GM21381 (cell line): ENCODE data around the gene OR52W1.

ENCODE experiments used
- ATAC-seq: cut with Tn5 transposase; IDR thresholded peaks from one replicate; pipeline ENCODE4 v1.9.1; 2021; ENCODE audit warnings: mild to moderate bottlenecking, moderate library complexity; ENCODE audit not compliant: unreplicated experiment

Gene OR52W1, protein sequence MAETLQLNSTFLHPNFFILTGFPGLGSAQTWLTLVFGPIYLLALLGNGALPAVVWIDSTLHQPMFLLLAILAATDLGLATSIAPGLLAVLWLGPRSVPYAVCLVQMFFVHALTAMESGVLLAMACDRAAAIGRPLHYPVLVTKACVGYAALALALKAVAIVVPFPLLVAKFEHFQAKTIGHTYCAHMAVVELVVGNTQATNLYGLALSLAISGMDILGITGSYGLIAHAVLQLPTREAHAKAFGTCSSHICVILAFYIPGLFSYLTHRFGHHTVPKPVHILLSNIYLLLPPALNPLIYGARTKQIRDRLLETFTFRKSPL

DNA sequence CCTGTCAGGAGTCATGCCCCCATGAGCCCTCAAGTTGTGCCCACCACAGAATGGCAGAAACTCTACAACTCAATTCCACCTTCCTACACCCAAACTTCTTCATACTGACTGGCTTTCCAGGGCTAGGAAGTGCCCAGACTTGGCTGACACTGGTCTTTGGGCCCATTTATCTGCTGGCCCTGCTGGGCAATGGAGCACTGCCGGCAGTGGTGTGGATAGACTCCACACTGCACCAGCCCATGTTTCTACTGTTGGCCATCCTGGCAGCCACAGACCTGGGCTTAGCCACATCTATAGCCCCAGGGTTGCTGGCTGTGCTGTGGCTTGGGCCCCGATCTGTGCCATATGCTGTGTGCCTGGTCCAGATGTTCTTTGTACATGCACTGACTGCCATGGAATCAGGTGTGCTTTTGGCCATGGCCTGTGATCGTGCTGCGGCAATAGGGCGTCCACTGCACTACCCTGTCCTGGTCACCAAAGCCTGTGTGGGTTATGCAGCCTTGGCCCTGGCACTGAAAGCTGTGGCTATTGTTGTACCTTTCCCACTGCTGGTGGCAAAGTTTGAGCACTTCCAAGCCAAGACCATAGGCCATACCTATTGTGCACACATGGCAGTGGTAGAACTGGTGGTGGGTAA lies at the start of gene OR52W1:
OR52W1 (plus strand) TSS at position 51 of the 637 bp plus-strand sequence; CDS start at position 51, 0 bp downstream.
- ATAC-seq, result no peak

DNA sequence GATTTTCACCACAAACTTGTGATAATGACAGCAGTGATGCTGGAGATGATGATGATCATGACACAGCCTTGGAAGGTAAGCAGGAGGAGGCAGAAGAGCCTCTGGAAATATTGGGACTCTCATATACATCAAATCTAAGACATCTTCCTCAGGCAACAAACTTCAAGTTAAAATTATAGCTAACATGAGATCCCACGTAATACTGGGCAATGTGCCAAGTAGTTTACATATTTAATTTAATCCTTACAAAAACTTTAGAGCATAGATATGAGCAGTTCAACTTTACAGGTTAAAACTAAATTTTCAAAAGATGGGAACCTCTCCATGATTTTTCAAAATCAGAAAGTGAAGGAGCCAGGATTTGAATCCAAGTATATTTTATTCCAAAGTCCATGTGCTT lies 47.9 kb upstream of the OR52W1 start:
- ATAC-seq, result no peak

DNA sequence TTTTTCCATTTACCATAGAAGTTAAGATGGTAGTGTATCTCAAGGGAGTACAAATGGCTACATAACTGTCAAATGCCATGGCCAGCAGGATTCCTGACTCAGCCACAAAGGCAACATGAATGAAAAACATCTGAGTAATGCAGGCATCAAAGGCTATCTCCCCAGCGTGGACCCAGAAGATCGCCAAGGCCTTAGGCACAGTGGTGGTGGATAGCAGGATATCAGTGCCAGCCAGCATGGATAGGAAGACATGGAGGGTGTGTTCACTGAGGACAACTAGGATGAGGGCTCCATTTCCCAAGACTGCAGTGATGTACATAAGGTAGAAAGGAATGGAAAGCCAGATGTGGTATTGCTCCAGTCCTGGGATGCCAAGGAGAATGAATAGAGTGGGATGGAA lies 46.9 kb upstream of the OR52W1 start:
- no peak for ATAC-seq

DNA sequence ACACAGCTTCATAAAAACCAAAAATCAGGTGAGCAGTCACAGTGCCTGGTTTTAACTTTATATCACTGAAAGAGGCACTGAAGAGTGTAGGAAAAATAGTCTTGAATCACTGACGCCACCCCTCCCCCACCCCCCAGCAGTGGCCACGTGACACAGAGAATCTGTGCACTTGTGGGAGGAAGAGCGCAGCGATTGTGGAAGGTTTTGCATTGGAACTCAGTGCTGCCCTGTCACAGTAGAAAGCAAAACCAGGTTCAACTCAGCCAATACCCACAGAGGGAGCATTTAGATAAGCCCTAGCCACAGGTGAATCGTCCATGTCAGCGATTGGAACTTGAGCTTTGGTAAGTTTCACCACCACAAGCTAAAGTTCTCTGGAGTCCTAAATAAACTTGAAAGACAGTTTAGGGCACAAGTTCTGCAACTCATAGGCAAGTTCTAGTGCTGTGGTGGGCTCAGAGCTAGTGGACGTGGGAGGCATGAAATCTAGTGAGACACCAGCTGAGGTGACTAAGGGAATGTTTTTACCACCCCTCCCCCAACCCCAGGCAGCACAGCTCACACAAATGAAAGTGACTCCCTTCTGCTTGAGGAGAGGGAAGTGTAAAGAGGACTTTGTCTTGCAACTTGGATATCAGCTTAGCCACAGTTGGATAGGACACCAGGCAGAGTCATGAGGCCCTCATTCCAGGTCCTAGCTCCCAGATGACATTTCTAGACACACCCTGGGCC lies 42.2 kb upstream of the OR52W1 start:
- ATAC-seq, result no peak

DNA sequence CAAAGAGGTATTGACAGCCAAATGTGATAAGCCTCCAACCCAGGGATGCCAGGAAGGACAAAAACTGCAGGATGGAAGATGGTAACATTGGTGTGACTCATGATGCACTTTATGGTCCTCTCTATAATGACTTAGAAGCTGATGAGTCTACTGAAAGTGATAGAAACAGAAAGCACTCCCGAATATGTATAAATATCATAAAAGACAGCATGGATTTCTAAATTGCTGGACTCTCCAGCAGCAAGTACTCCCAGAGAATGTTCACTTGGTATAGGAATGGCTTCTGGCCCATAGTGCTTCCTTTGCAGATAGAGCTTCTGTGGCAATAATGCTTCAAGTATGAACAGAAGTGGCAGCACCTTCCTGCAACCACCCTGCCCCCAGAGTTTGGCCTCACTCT lies 28.8 kb upstream of the OR52W1 start, which contains the start of gene OR52B2:
OR52B2 (minus strand) TSS at position 101 of the 400 bp plus-strand sequence; CDS start at position 101, 0 bp downstream.
- no peak for ATAC-seq

DNA sequence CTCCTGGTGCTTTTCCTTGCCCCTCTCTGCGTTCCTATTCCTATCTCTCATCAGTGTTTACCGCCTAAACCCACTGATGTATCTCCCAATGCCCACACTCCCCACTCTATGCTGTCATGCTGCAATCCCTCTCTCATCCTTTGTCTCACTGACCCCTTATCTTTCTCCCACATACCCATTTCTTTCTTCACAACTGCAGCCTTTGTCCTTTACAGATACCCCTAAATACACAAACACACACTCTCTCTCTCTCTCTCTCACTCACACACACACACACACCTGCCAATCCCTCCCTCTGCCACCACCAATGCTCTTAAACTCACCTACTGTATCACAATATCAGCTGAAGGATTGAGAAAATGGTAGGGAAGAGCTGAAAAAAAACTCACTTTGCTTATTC lies 23.6 kb upstream of the OR52W1 start:
- ATAC-seq, result no peak

DNA sequence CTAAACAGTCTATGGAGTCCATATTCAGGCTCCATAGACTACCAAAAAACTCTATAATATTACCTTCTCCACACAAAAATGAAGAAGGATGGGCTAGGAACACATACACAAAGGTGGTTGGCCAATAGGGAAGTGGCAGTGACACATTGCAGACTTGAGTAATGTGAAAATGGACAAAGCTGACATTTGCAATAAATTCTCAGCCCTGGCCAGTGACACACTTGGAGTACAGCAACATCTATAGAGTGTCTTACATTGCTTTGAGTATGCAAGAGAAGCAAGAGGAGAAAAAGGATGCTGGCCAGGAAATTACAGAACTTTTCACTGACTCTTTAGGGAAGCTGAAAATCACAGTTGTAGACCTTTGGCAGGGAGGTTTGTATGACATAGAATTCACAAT lies 7.3 kb upstream of the OR52W1 start:
- no peak for ATAC-seq

DNA sequence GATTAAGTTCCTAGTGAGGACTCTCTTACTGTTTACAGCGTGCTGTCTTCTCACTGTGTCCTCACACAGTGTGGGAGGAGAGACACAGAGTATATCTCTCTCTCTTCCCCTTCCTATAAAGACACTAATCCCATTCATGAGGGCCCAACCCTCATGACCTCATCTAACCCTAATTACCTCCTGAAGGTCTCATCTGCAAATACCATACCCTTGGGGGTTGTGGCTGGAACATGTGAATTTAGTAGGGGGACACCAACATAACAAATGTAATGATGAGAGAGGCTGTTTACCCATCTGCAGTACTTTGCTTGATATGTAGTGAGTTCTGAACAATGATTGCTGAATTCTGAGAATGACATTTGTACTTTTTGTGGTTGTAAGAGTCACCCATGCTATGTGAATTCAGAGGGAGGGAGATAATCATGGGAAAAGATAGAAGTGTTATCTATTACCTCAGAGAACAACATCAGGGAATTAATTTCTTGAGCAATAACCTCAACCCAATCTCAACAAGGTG lies 4.9 kb upstream of the OR52W1 start:
- ATAC-seq, result no peak

DNA sequence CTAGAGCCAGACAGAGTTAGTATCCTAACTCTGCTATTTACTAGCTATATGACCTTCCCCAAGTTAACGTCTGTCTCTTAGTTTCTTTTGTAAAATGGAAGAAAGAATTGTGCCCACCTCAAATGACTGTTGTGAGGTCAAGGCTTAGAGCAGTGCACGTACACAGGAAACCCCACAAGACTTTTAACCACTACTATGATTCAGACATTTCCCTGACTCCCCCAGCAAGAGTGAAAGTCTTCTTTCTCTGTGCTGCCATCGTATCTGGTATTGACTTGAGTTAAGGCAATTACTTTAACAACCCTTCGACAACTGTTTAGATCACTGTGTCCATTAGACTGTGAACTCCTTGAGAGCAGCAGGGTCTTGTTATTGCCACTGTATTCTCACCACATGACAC lies 2.6 kb upstream of the OR52W1 start:
- ATAC-seq, result no peak

DNA sequence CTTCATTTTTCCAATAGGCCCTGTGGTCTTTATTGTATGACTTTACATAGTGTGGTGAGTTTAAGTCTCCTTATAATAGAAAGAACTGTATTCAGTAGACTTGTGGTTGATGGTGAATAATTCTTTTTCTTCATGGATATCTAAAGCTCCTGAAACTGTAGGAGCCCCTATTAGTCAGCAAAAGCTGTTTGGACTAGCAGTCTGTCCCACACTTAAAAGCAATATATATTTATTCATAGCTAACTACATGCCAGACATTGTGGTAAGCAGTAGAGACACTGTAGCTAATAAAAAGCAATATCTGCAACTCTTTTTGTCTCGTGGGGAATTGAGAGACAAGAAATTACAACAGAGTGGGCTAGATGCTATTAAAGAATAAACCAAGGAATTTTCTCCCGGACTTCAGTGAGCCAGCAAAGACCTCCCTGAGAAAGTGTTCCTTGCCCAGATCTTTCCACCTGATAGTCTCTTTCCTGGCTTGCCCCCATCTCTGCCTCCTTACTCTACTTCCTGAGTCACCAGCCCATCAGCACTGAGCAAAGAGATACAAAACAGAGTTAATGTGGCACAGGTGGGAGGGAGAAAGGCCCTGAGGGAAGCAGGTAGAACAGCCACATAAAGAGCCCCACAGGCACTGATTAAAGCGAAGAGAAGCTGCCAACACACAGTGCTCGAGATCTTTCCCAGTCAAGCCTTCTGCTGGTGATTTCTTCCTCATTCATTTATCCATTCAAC lies 1.4 kb upstream of the OR52W1 start:
- ATAC-seq, result no peak

DNA sequence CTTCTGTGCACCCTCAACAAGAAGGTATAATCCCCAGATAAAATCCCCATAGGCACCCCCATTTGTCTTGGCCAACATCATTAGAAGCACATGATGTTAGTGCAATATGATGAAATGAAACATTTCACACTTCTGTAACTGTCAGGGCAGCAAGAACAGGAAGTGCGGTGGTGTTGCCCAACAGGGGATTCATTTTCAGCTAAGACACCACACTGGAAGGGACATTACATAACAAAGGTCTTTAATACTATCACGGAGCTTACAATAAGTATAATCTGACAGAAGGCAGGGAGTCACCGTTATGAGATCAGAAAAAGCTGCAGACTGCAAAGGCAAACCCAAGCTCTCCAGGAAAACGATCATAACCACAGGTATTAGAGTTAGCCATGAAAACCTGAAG lies 2.0 kb downstream of the OR52W1 start:
- ATAC-seq, result no peak

DNA sequence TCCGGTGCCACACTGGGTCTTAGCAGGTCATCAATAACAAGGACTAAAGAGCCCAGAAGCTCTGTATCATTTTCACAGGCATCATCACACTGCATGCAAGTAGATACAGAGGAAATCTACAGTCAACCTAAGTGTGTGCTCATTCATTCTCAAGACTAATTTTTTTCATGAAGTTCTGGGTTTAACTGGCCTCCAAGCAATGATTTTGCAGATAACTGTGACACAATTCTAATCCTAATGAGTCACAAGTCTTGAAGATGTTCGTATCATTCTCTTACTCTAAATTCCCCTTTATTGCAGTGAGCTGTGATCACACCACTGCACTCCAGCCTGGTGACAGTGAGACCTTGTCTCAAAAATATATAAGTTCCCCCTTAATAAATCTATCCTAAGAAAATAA lies 2.5 kb downstream of the OR52W1 start:
- no peak for ATAC-seq

DNA sequence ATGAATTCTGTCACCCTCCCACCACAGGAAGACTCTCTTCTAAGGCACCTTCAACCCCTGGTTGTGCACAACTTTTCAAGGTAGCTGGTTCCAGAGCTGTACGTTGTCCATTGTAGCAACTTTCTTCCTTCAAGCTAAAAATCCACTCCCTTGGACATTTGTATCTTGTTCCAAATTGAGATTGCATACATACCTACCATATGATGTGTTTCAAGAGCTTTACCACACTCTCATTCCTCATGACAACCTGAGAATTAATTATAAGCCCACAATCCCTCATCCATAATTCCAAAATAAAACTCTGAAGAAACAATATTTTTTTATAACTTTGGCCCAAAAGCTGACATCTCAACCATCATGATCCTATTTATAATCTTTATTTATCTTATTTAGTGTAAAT lies 3.0 kb downstream of the OR52W1 start:
- no peak for ATAC-seq

DNA sequence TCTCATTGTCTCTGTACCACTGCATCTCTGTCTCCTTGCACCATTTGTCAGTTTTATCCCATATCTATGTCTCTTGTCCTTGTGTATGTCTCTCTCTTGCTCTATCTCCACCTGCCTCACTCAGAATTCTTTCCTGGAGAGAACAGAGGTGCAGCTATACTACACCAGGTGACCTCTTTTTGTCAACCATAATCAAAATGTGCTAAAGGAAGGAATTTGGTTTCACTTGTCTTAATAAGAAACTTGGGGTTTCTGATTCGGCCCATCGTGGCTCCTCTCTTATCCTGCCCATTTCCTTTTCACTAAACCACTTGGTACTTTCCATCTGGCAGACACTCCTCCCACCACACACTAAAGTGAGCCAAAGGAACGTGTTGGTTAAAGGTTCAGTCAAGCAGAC lies 4.3 kb downstream of the OR52W1 start:
- ATAC-seq, result peak; percentile 76

DNA sequence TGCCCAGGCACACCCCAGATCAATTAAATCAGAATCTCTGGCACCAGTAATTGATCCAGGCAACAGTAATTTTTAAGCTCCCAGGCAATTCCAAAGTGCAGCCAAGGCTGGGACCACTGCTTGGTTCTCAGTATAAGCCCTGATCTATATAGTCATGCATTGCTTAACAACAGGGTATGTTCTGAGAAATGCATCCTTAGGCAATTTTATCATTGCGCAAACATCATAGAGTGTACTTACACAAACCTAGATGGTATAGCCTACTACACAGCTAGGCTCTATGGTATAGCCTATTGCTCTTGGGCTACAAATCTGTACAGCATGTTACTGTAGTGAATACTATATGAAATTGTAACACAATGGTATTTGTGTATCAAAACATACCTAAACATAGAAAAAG lies 5.7 kb downstream of the OR52W1 start:
- no peak for ATAC-seq

DNA sequence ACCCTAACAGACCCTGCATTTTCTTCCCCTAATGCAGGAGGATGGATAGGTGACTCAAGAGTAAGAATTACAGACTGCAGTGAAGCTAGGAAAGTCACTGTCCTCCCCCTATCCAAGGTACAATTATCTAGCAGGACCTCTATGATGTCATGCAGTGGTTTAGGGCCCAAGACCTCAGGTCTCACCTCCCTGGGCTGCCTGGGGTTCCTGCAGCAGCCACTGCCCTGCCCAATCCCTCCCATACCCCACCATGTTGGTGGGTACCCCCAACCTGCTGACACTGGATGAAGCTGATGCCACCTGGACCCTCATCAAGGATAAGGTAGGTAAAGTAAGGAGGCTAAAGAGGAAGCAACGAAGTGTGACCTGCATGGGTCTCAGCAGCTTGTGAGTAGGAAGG lies 6.3 kb downstream of the OR52W1 start, which contains the start of gene C11orf42:
C11orf42 (plus strand) TSS at position 192 of the 400 bp plus-strand sequence; CDS start at position 251, 59 bp downstream.
- no peak for ATAC-seq

DNA sequence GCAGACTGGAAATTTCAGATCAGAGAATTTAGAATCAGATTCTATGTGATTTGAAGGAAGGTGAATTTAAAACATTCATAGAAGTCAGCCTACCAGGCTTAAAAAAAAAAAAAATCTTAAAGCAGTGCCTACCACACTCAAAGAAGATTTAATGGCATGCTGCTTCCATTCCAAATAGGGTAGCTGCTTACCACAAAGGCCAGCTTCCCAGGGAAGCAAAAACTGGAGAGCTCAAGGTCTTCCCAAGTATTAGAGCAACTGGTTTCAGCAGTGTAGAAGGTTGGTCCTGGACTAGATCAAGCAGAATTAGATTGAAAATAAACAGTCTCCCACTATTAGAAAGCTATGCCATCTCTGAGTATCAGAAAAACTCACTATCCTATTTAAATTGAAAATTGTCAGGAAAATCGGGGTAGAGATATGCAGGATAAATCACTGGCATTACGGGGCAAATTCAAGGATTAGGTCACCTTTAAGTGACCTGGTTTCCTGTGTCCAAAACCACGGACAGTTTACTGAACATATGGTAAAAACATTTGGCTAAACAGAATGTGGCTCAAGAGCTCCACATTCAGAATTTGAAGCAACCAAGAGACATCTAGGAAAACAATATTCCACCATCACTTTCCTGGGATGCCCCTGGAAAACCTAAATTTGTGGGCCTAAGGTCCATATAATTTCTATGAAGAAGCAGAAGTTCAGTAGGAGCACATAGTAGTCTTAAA lies 7.6 kb downstream of the OR52W1 start:
- no peak for ATAC-seq

DNA sequence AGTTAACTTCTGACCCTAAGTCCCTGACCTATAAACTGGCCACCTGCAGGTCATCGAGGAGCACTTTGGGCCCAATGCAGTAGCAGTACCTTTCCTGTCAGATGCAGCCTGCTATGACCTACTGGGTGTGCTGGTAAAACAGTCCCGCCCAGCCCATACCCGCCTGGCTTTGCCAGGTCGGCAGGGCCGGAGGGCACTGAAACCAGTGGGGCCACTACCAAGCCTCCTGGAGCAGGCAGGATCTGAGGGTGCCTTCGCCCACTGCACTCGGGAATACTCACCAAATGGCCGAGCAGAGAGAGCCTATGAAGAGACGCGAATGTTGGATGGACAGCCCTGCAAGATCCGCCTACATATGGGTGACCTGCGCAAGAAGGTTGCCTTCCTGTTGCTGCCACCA lies 10.8 kb downstream of the OR52W1 start:
- ATAC-seq, result no peak

DNA sequence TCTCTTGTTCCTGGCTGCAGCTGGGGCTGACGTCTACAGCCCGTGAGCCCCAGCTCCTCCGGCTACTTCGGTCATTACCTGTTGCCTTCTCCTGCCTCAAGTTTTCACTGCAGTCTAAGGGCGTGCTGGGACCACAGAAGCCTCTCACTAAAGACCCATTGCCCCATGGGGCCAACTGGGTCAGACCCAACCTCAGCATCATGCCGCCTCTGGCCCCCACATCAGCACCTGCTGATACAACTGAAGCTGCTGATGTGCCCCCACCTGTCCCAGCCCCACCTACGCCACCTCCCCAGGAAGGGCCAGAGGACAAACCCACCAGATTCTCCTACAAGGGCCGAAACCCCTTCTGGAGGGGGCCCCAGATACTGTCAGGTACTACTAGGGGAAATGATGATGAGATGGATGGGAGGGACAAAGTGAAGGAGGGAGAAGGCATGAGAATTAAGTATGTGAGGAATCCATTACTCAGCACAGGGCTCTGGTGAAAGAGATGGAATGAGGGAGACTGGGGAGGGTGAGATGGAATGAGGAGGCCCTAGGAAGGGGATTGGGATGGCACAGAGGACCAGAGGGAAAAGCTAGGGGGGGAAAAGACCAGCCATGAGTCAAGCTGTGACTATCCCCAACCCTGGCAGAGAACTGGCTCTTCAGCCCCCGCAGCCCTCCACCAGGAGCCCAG lies 11.4 kb downstream of the OR52W1 start:
- no peak for ATAC-seq

DNA sequence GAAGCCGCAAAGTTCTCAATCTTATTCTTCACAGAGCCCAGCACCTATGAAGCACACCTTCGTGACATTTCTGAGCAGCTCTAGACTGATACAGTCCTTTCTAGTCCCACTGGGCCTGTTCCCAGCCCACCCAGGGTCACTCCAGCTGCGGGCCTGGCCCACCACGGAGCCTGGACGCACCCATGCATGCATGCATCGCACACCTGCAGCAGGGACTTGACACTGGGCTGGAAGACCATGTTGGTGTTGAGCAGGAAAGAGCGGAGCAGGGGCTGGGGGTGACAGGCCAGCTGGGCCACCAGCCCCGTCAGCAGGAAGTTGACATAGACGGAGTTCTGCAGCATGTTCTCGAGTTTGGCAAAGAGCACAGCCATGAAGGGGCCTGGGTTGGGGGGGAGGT lies 15.5 kb downstream of the OR52W1 start:
- ATAC-seq, result no peak
